Cardiac muscle cell (in vitro differentiated cells and primary cell): ENCODE measurements around the gene FBXL19. TPM values are rescaled to one million over a fixed set of nuclear protein-coding genes. Genes with fewer than 3 reads are reported as not detected.

Experiments used
- DNase-seq, 2 donors: peaks; one replicate each; pipeline versions ENCODE4 v3.0.0 to v3.0.0-alpha.2; 2010 to 2017; ENCODE audit warnings: low read depth in 1 of 2, low spot score in 1 of 2
- H3K27ac ChIP-seq: fragments of 200-600 bp; sonication (generic); 2 replicates; pipeline ENCODE4 v1.5.1; 2016
- H3K27me3 ChIP-seq: fragments of 200-600 bp; sonication (generic); 2 replicates; pipeline ENCODE4 v1.6.0; 2016; ENCODE audit warnings: control low read depth
- H3K36me3 ChIP-seq: fragments of 200-600 bp; sonication (generic); 2 replicates; pipeline ENCODE4 v1.5.1; 2016; ENCODE audit warnings: control low read depth
- H3K4me1 ChIP-seq: fragments of 200-600 bp; sonication (generic); 2 replicates; pipeline ENCODE4 v1.8.1; 2017; ENCODE audit warnings: low read depth, mild to moderate bottlenecking, mixed run types
- H3K4me3 ChIP-seq: fragments of 200-600 bp; sonication (generic); 2 replicates; pipeline ENCODE4 v1.5.1; 2016; ENCODE audit warnings: mild to moderate bottlenecking
- H3K9me3 ChIP-seq: fragments of 200-600 bp; sonication (generic); 2 replicates; pipeline ENCODE4 v1.5.1; 2017; ENCODE audit warnings: low read depth, mild to moderate bottlenecking, control low read depth
- CTCF ChIP-seq: IDR thresholded peaks from 2 replicates; pipeline ENCODE4 v1.5.1; 2012; ENCODE audit warnings: low read depth, mild to moderate bottlenecking, low read length
- polyA plus RNA-seq: library from polyadenylated mRNA; unstranded; fragments of >200 nt; fragmentation: Nextera tagmentation; extraction: Ambion mirVana; gene quantifications from 2 replicates; pipeline ENCODE4 v1.2.1, GENCODE V29; 2016
- total RNA-seq: library from RNA; depleted of rRNA; stranded (reverse); fragments of >200 nt; gene quantifications from 2 replicates; pipeline ENCODE4 v1.2.3, GENCODE V29; 2016

FBXL19 gene
- total and polyA plus RNA-seq, 2 experiments from 2014 or later = 4.0 to 60.0 TPM

- Histone ChIP-seq H3K27ac (peak overlapping the region; percentile 95), H3K36me3 (peaks cover 10% of the 10 kb centered on the region), H3K4me1 (peaks cover 4% of the 10 kb centered on the region), H3K27me3 (no peaks in the 10 kb centered on the region), H3K4me3 (peak overlapping the region; percentile 95), H3K9me3 (no peaks in the 10 kb centered on the region)
- no peak for TF ChIP-seq CTCF
- peak; percentile 99 to 100 for DNase-seq
Measured at GRCh38 chr16:30947859-30948666, 24.7 kb downstream of the FBXL19 start.

- Histone ChIP-seq H3K27me3 (no peaks in the 10 kb centered on the region), H3K4me3 (peak within 1 kb of the TSS; percentile 95), H3K9me3 (no peaks in the 10 kb centered on the region), H3K27ac (peak within 1 kb of the TSS; percentile 95), H3K36me3 (peaks cover 7% of the 10 kb centered on the region), H3K4me1 (peaks cover 4% of the 10 kb centered on the region)
- DNase-seq = peak; percentile 73 to 84
- no peak for TF ChIP-seq CTCF
Measured at GRCh38 chr16:30948667-30949649, 25.6 kb downstream of the FBXL19 start, which contains the start of gene ORAI3. TSS of gene ORAI3 (plus strand) at chr16:30949068. CDS start at chr16:30949290, 222 bp downstream.

GRCh38 chr16:30949650-30950515, 26.5 kb downstream of the FBXL19 start:
- Histone ChIP-seq H3K9me3 (no peaks in the 10 kb centered on the region), H3K27me3 (no peaks in the 10 kb centered on the region), H3K4me1 (peaks cover 4% of the 10 kb centered on the region), H3K4me3 (peak overlapping the region; percentile 95), H3K36me3 (peaks cover 2% of the 10 kb centered on the region), H3K27ac (peak overlapping the region; percentile 92)
- no peak for TF ChIP-seq CTCF
- DNase-seq = peak; percentile 66 to 82

- Histone ChIP-seq H3K27ac (peak overlapping the region; percentile 92), H3K9me3 (no peaks in the 10 kb centered on the region), H3K4me3 (peak overlapping the region; percentile 95), H3K27me3 (no peaks in the 10 kb centered on the region), H3K4me1 (peaks cover 4% of the 10 kb centered on the region), H3K36me3 (no peaks in the 10 kb centered on the region)
- DNase-seq = no peak
- no peak for TF ChIP-seq CTCF
Measured at GRCh38 chr16:30950516-30951065, 27.2 kb downstream of the FBXL19 start.

GRCh38 chr16:30951193-30951592, 27.8 kb downstream of the FBXL19 start:
- Histone ChIP-seq H3K4me3 (no peak overlapping the region), H3K27me3 (no peaks in the 10 kb centered on the region), H3K27ac (peak overlapping the region; percentile 92), H3K4me1 (peaks cover 4% of the 10 kb centered on the region), H3K9me3 (no peaks in the 10 kb centered on the region), H3K36me3 (no peaks in the 10 kb centered on the region)
- no peak for DNase-seq
- TF ChIP-seq CTCF = no peak
